ENCODE measurements around the gene SSC5D. TPM values are rescaled to one million over a fixed set of nuclear protein-coding genes. Genes with fewer than 3 reads are reported as not detected.
A peak's percentile ranks its signal among the peaks of the same experiment; 100 is the strongest.

Gene SSC5D
- total and polyA plus RNA-seq, 2 of the 4 experiments (the other 2 are of a cell fraction) = 1.4 to 19.1 TPM

DNA sequence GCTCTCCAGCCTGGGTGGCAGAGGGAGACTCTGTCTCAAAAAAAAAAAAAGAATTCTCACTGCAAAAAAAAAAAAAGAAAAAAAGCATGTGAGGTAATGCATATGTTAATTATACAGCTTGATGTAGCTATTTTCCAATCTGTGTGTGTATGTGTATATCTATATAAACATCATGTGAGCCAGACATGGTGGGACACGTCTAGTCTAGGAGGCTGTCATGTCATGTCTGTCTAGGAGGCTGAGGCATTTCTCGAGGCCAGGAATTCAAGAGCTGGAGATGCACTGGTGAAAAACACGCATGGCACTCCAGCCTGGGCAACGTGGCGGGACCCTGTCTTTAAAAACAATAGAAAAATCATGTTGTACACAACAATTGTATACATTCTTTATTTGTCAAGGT lies 64.0 kb downstream of the SSC5D start:
- POLR2A ChIA-PET (ENCODE audit: unreplicated experiment) = interaction anchor here (1.1 kb wide), 1 partner anchor 72 kb away, joined by 3 read pairs; the partner anchor contains the start of gene ZNF784
- H3K4ac ChIP-seq (ENCODE audit: low read depth, low read length) = peak overlapping the region; percentile 70; the same call in 1 of the 2 replicates
- no peak overlapping the region for H3K4me3 ChIP-seq (ENCODE audit: insufficient read depth, low read depth, low read length)
- H3K18ac ChIP-seq (ENCODE audit: low read depth, low read length) = no peak overlapping the region; the same call in 1 of the 2 replicates
- DNase-seq (no peak), ATAC-seq (ENCODE audit: low read depth) (no peak)
- H4K5ac ChIP-seq (ENCODE audit: low read depth, low read length) = no peak overlapping the region
- H2BK5ac ChIP-seq (ENCODE audit: low read depth, low read length, poor library complexity, severe bottlenecking) = peak overlapping the region; percentile 17
- H4K8ac ChIP-seq (ENCODE audit: low read depth in 2 of 2, low read length in 2 of 2) = peak overlapping the region in 1 of 2 experiments; percentile 48; a peak in 2 of 4 replicates
- peak overlapping the region; percentile 48 for H4K91ac ChIP-seq (ENCODE audit: insufficient read depth, low read depth, low read length)
- CTCF ChIA-PET = no interaction called here
- peak overlapping the region; percentile 86; the same call in 2 of the 3 replicates for H2BK15ac ChIP-seq (ENCODE audit: low read depth, low read length)
- peaks cover 9% of the 10 kb centered on the region for H3K9me1 ChIP-seq (ENCODE audit: insufficient read depth, low read length)
- peak overlapping the region; percentile 75; the same call in 1 of the 2 replicates for H2BK20ac ChIP-seq (ENCODE audit: low read depth, low read length)
- H2AK9ac ChIP-seq (replicated peaks; ENCODE audit: low read depth, low read length, poor library complexity) = no peak overlapping the region
- dilution Hi-C loops (cut with HindIII; ENCODE audit: low sequenced_read_pairs, unreplicated experiment) (no loop called here), intact Hi-C loops (cut with micrococcal nuclease) (loop anchor here (2.0 kb wide), 1 partner anchor 29 kb away; the partner anchor contains the start of gene ZNF579), in situ Hi-C loops (cut with MboI; ENCODE audit: low sequenced_read_pairs) (no loop called here)
- H3K23ac ChIP-seq (ENCODE audit: low read depth, low read length) = no peak overlapping the region
- H3K14ac ChIP-seq (replicated peaks; ENCODE audit: low read depth, low read length) = peak overlapping the region; percentile 47; the same call in 1 of the 2 replicates
- TF ChIP-seq FOS (IDR thresholded peaks at IDR 0.05; ENCODE audit: low read depth, low read length) (no peak), NFE2L2 (IDR thresholded peaks at IDR 0.05; ENCODE audit: low read depth, low read length) (no peak), MAFK (IDR thresholded peaks at IDR 0.05; ENCODE audit: low read depth, low read length) (no peak), ELK1 (IDR thresholded peaks at IDR 0.05; ENCODE audit: borderline replicate concordance, low read depth, low read length) (no peak), SMC3 (IDR thresholded peaks at IDR 0.05; ENCODE audit: low read depth, low read length) (no peak), RAD21 (IDR thresholded peaks at IDR 0.05; ENCODE audit: low read length) (no peak), RFX5 (IDR thresholded peaks at IDR 0.05; ENCODE audit: low read depth, low read length) (no peak), CEBPB (IDR thresholded peaks at IDR 0.05; ENCODE audit: low read depth, low read length) (no peak), BHLHE40 (IDR thresholded peaks at IDR 0.05; ENCODE audit: low read depth, low read length) (no peak), MAZ (IDR thresholded peaks at IDR 0.05; ENCODE audit: borderline replicate concordance, low read depth, low read length) (no peak), POLR2A (IDR thresholded peaks at IDR 0.05; ENCODE audit: low read depth, low read length) (no peak), CHD1 (IDR thresholded peaks at IDR 0.05; ENCODE audit: low read depth, low read length) (no peak), USF2 (IDR thresholded peaks at IDR 0.05; ENCODE audit: low read depth, low read length) (no peak), MXI1 (IDR thresholded peaks at IDR 0.05; ENCODE audit: borderline replicate concordance, low read depth, low read length) (no peak), RCOR1 (IDR thresholded peaks at IDR 0.05; ENCODE audit: insufficient replicate concordance, low read length) (no peak)
- TF ChIP-seq, protein P1, sequence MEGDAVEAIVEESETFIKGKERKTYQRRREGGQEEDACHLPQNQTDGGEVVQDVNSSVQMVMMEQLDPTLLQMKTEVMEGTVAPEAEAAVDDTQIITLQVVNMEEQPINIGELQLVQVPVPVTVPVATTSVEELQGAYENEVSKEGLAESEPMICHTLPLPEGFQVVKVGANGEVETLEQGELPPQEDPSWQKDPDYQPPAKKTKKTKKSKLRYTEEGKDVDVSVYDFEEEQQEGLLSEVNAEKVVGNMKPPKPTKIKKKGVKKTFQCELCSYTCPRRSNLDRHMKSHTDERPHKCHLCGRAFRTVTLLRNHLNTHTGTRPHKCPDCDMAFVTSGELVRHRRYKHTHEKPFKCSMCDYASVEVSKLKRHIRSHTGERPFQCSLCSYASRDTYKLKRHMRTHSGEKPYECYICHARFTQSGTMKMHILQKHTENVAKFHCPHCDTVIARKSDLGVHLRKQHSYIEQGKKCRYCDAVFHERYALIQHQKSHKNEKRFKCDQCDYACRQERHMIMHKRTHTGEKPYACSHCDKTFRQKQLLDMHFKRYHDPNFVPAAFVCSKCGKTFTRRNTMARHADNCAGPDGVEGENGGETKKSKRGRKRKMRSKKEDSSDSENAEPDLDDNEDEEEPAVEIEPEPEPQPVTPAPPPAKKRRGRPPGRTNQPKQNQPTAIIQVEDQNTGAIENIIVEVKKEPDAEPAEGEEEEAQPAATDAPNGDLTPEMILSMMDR (conservative IDR thresholded peaks at IDR 0.05; ENCODE audit: low read depth, low read length) = no peak
- no peak overlapping the region for H3K9ac ChIP-seq (ENCODE audit: low read depth, low read length)
- no peak overlapping the region for H2AFZ ChIP-seq (replicated peaks; ENCODE audit: low read length, poor library complexity)
- no peaks in the 10 kb centered on the region for H4K20me1 ChIP-seq (ENCODE audit: insufficient read depth, low read length)
- peak overlapping the region; percentile 29; the same call in 1 of the 2 replicates for H2AK5ac ChIP-seq (ENCODE audit: low read depth, low read length)
- H2BK120ac ChIP-seq (ENCODE audit: low read depth, low read length) = peak overlapping the region; percentile 72; the same call in 1 of the 2 replicates
- H3K4me1 ChIP-seq (ENCODE audit: control insufficient read depth, insufficient read depth, low read length) = peaks cover 22% of the 10 kb centered on the region
- H3K79me1 ChIP-seq (ENCODE audit: low read depth in 1 of 2, low read length in 2 of 2) = no peaks in the 10 kb centered on the region; a peak in 1 of 4 replicates
- no peak overlapping the region for H3K56ac ChIP-seq (ENCODE audit: extremely low read depth, insufficient read depth, low read length)
- H3K4me2 ChIP-seq (ENCODE audit: low read depth, low read length) = no peak overlapping the region
- WGBS, 2 experiments (ENCODE audit: extremely low coverage in 2 of 2, insufficient read length in 1 of 2) = no CpG with 5 or more reads among the region's 5 CpGs
- H3K27me3 ChIP-seq (ENCODE audit: control insufficient read depth, insufficient read depth, low read length) = no peaks in the 10 kb centered on the region
- H3K36me3 ChIP-seq (ENCODE audit: control insufficient read depth, insufficient read depth, low read length) = no peaks in the 10 kb centered on the region
- H3K9me3 ChIP-seq (ENCODE audit: control insufficient read depth, insufficient read depth, low read length) = no peaks in the 10 kb centered on the region
- BruUV-seq (replicated peaks) = no TSS peak
- H3K27ac ChIP-seq (ENCODE audit: insufficient read depth, low read length) = 0 out of 2 replicates have a peak overlapping the region, but pooled peaks have one; percentile 31

All from IMR-90 (cell line).